ENCODE measurements around the gene CCDC92. TPM values are rescaled to one million over a fixed set of nuclear protein-coding genes. Genes with fewer than 3 reads are reported as not detected.

CCDC92 gene
- total RNA-seq, 1 experiment from 2014 or later: 32.3 TPM

DNA sequence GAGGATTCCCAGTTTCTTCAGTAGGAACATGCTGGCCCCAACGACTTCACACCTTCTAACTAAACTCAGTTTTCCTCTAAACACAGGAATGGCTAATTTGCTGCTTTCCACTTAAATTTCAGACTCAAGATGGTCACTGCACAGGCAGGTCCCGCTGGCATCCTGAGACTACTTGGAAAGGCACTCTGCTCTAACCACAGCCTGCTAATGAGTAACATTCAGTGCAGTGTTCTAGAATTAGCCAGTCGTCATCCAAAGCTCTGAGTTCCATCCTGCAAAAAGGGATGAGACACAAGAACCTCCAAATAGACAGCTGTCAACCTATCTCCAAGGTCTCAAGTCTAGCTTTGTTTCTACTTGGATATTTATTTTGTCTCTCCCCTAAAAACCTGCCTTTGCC lies 6.0 kb downstream of the CCDC92 start:
- ChIA-PET CTCF (no interaction called here), POLR2A (interaction anchor here (0.6 kb wide), 1 partner anchor 50 kb away, joined by 3 read pairs; no protein-coding TSS in a partner anchor)
- no peak overlapping the region for H3K27ac Mint-ChIP-seq (ENCODE audit: low read depth, unreplicated experiment)
- no peaks in the 10 kb centered on the region for H3K36me3 Mint-ChIP-seq (ENCODE audit: insufficient read depth, unreplicated experiment)
- no peaks in the 10 kb centered on the region for H3K9me3 Mint-ChIP-seq (ENCODE audit: unreplicated experiment)
- BruUV-seq (replicated peaks): no TSS peak
- TF ChIP-seq, protein P1, sequence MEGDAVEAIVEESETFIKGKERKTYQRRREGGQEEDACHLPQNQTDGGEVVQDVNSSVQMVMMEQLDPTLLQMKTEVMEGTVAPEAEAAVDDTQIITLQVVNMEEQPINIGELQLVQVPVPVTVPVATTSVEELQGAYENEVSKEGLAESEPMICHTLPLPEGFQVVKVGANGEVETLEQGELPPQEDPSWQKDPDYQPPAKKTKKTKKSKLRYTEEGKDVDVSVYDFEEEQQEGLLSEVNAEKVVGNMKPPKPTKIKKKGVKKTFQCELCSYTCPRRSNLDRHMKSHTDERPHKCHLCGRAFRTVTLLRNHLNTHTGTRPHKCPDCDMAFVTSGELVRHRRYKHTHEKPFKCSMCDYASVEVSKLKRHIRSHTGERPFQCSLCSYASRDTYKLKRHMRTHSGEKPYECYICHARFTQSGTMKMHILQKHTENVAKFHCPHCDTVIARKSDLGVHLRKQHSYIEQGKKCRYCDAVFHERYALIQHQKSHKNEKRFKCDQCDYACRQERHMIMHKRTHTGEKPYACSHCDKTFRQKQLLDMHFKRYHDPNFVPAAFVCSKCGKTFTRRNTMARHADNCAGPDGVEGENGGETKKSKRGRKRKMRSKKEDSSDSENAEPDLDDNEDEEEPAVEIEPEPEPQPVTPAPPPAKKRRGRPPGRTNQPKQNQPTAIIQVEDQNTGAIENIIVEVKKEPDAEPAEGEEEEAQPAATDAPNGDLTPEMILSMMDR (IDR thresholded peaks at IDR 0.05; ENCODE audit: unreplicated experiment): no peak
- H3K4me3 Mint-ChIP-seq (ENCODE audit: unreplicated experiment): no peak overlapping the region
- peaks cover 10% of the 10 kb centered on the region for H3K4me1 Mint-ChIP-seq (ENCODE audit: insufficient read depth, unreplicated experiment)
- DNase-seq (ENCODE audit: unreplicated experiment): no peak
- intact Hi-C loops (cut with micrococcal nuclease): no loop called here
- H3K27me3 Mint-ChIP-seq (ENCODE audit: insufficient read depth, unreplicated experiment): no peaks in the 10 kb centered on the region

DNA sequence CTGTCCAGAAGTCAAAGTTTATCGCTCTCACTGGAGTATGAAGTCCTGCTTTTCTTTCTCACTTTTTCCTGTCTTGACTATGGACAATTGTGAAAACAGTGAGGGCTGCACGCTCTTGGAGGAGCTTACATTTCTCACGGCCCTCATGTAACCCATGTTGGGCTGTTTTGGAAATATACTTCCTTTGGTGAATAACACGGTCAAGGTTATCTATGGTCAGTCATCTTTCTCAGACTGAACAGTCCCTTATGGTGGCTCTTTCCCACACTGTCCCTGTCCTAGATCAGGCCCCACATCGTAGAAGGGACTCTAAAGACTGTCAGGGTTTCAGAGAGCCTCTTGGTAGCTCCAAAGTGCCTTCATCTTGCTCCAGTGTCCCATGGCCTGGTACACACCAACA lies 7.2 kb downstream of the CCDC92 start:
- DNase-seq (ENCODE audit: unreplicated experiment): no peak
- intact Hi-C loops (cut with micrococcal nuclease): no loop called here
- ChIA-PET CTCF (no interaction called here), POLR2A (interaction anchor here (2.0 kb wide), 1 partner anchor 9 kb away, joined by 7 read pairs; no protein-coding TSS in a partner anchor)
- no TSS peak for BruUV-seq (replicated peaks)
- no peaks in the 10 kb centered on the region for H3K36me3 Mint-ChIP-seq (ENCODE audit: insufficient read depth, unreplicated experiment)
- no peaks in the 10 kb centered on the region for H3K27me3 Mint-ChIP-seq (ENCODE audit: insufficient read depth, unreplicated experiment)
- H3K4me3 Mint-ChIP-seq (ENCODE audit: unreplicated experiment): no peak overlapping the region
- peaks cover 10% of the 10 kb centered on the region for H3K4me1 Mint-ChIP-seq (ENCODE audit: insufficient read depth, unreplicated experiment)
- H3K27ac Mint-ChIP-seq (ENCODE audit: low read depth, unreplicated experiment): no peak overlapping the region
- H3K9me3 Mint-ChIP-seq (ENCODE audit: unreplicated experiment): no peaks in the 10 kb centered on the region
- TF ChIP-seq, protein P1 (IDR thresholded peaks at IDR 0.05; ENCODE audit: unreplicated experiment): no peak

DNA sequence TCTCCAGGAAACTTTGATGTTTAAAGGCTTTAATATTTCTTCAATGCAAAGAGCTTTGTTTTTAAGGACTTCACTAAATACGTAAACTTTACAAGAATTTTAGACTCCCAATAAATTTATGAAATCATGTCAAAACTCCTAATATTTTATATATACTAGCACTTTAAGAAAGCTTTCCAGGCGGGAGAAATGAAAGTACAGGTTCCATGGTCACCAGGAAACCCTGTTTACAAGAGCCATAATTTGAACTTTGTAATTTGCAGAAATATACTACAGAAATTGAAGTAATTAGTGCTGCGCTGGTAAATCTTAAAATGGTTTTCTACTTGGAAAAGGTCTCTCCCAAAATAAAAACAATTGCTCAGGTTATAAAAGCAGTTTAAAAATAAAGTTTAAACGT lies 8.8 kb downstream of the CCDC92 start:
- intact Hi-C loops (cut with micrococcal nuclease): no loop called here
- ChIA-PET CTCF (interaction anchor here (0.6 to 0.9 kb wide), 5 partner anchors 23 to 800 kb away, joined by 3 to 4 read pairs (median 3); no protein-coding TSS in a partner anchor), POLR2A (interaction anchor here (2.0 kb wide), 1 partner anchor 11 kb away, joined by 7 read pairs; no protein-coding TSS in a partner anchor)
- peaks cover 5% of the 10 kb centered on the region for H3K4me1 Mint-ChIP-seq (ENCODE audit: insufficient read depth, unreplicated experiment)
- TF ChIP-seq, protein P1 (IDR thresholded peaks at IDR 0.05; ENCODE audit: unreplicated experiment): no peak
- no TSS peak for BruUV-seq (replicated peaks)
- H3K36me3 Mint-ChIP-seq (ENCODE audit: insufficient read depth, unreplicated experiment): no peaks in the 10 kb centered on the region
- no peak overlapping the region for H3K4me3 Mint-ChIP-seq (ENCODE audit: unreplicated experiment)
- no peaks in the 10 kb centered on the region for H3K9me3 Mint-ChIP-seq (ENCODE audit: unreplicated experiment)
- DNase-seq (ENCODE audit: unreplicated experiment): no peak
- no peak overlapping the region for H3K27ac Mint-ChIP-seq (ENCODE audit: low read depth, unreplicated experiment)
- no peaks in the 10 kb centered on the region for H3K27me3 Mint-ChIP-seq (ENCODE audit: insufficient read depth, unreplicated experiment)

DNA sequence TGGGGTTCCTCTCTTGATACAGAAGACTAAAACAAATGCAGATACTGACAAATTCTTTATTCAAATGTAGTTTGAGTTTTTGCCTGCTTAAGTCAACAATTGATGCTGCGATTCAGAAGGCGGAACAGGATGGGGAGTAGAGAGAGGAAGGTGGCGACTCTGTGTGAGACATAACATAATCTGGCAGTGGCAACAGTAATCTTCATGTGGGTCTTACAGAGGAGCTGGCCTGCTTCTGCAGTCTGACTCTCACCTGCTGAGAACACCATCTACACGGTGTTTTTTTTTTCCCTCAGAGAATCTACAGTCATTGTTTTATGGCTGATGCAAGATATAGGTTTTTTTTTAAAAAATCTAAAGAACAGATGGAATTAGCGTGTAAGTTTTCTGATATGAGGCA lies 10.1 kb downstream of the CCDC92 start:
- no peak overlapping the region for H3K27ac Mint-ChIP-seq (ENCODE audit: low read depth, unreplicated experiment)
- H3K4me1 Mint-ChIP-seq (ENCODE audit: insufficient read depth, unreplicated experiment): no peaks in the 10 kb centered on the region
- POLR2A ChIA-PET: interaction anchor here (2.2 kb wide), 1 partner anchor 10 kb away, joined by 9 read pairs; the partner anchor contains the start of genes CCDC92 and ZNF664
- no peaks in the 10 kb centered on the region for H3K27me3 Mint-ChIP-seq (ENCODE audit: insufficient read depth, unreplicated experiment)
- no peak overlapping the region for H3K4me3 Mint-ChIP-seq (ENCODE audit: unreplicated experiment)
- no peaks in the 10 kb centered on the region for H3K36me3 Mint-ChIP-seq (ENCODE audit: insufficient read depth, unreplicated experiment)
- no peaks in the 10 kb centered on the region for H3K9me3 Mint-ChIP-seq (ENCODE audit: unreplicated experiment)
- intact Hi-C loops (cut with micrococcal nuclease): no loop called here
- DNase-seq (ENCODE audit: unreplicated experiment): no peak
- BruUV-seq (replicated peaks): no TSS peak
- TF ChIP-seq, protein P1 (IDR thresholded peaks at IDR 0.05; ENCODE audit: unreplicated experiment): no peak
- CTCF ChIA-PET: interaction anchor here (0.6 to 0.7 kb wide), 2 partner anchors 9 to 10 kb away, joined by 3 to 5 read pairs; no protein-coding TSS in a partner anchor

Data from MCF 10A (cell line).